GM12878 (cell line): ENCODE results near the gene PPP2R1A. TPM values are rescaled to one million over a fixed set of nuclear protein-coding genes. Genes with fewer than 3 reads are reported as not detected.

ENCODE experiments used
- ATAC-seq: fragments of 200-7000 bp; cut with Tn5 transposase; 3 replicates; pipeline ENCODE4 v1.9.1; 2020; ENCODE audit warnings: mild to moderate bottlenecking, moderate library complexity
- BruUV-seq: library from RNA; stranded (reverse); fragments of 400-500 nt; replicated peaks from 2 replicates; lab custom pipeline; 2021; lab: Mats Ljungman, UMichigan
- CTCF ChIA-PET: fragments of 300-600 bp; sonication (Branson Sonifier 250); formaldehyde crosslinking; extraction: SDS; loops from one replicate; lab custom pipeline; 2021; ENCODE audit warnings: inconsistent platforms; lab: Yijun Ruan, JAX
- POLR2A ChIA-PET: fragments of 350-600 bp; formaldehyde crosslinking; extraction: SDS; loops from one replicate; lab custom pipeline; 2021; ENCODE audit warnings: inconsistent platforms; lab: Charles Lee
- RAD21 ChIA-PET: fragments of 300-600 bp; sonication (Branson Sonifier 250); formaldehyde crosslinking; loops from one replicate; lab custom pipeline; 2023; ENCODE audit warnings: antibody characterized with exemption; ENCODE audit not compliant: unreplicated experiment; lab: Charles Lee
- SMC1A ChIA-PET: fragments of 300-600 bp; sonication (Branson Sonifier 250); formaldehyde crosslinking; loops from one replicate; lab custom pipeline; 2023; ENCODE audit not compliant: unreplicated experiment, uncharacterized antibody; lab: Charles Lee
- DNase-seq: peaks from one replicate; pipeline ENCODE4 v3.0.0-alpha.2; 2011; ENCODE audit warnings: low read depth, low spot score
- FAIRE-seq: peaks from 3 replicates; lab custom pipeline; 2011; peaks lifted over from hg19 to GRCh38; lab: Jason Lieb, UNC
- H2AFZ ChIP-seq: 2 replicates; pipeline ENCODE4 v1.6.0; 2011; ENCODE audit warnings: low read depth, low read length, control low read depth; ENCODE audit not compliant: control insufficient read depth
- H3K27ac ChIP-seq: 2 replicates; pipeline ENCODE4 v1.5.1; 2011; ENCODE audit warnings: control low read depth; ENCODE audit not compliant: control insufficient read depth, insufficient read depth
- H3K27me3 ChIP-seq, 2 experiments: replicated peaks in 1 of 2; 2 replicates each; pipeline versions ENCODE4 v1.6.0 to v1.6.1; 2011; ENCODE audit warnings: low read length in 1 of 2; ENCODE audit not compliant: control insufficient read depth in 2 of 2, insufficient read depth in 2 of 2
- H3K36me3 ChIP-seq, 2 experiments: 2 replicates each; pipeline ENCODE4 v1.5.1; 2011; ENCODE audit warnings: low read length in 1 of 2; ENCODE audit not compliant: control insufficient read depth in 2 of 2, insufficient read depth in 2 of 2
- H3K4me1 ChIP-seq: 2 replicates; pipeline ENCODE4 v1.6.1; 2011; ENCODE audit warnings: mild to moderate bottlenecking, low read length, moderate library complexity, mixed read lengths; ENCODE audit not compliant: control insufficient read depth, insufficient read depth
- H3K4me2 ChIP-seq: 2 replicates; pipeline ENCODE4 v1.6.0; 2011; ENCODE audit warnings: control low read depth; ENCODE audit not compliant: control insufficient read depth, insufficient read depth
- H3K4me3 ChIP-seq: fragments of 200-600 bp; sonication (generic); 2 replicates; pipeline ENCODE4 v1.5.1; 2016
- H3K79me2 ChIP-seq: 2 replicates; pipeline ENCODE4 v1.6.0; 2011; ENCODE audit warnings: low read length; ENCODE audit not compliant: control insufficient read depth, insufficient read depth
- H3K9ac ChIP-seq: 2 replicates; pipeline ENCODE4 v1.8.0; 2011; ENCODE audit warnings: low read length, control low read depth, mixed read lengths; ENCODE audit not compliant: control insufficient read depth, insufficient read depth
- H3K9me3 ChIP-seq: replicated peaks from 3 replicates; pipeline ENCODE4 v1.5.1; 2011; ENCODE audit warnings: mild to moderate bottlenecking, low read length; ENCODE audit not compliant: control insufficient read depth, insufficient read depth
- H4K20me1 ChIP-seq: 2 replicates; pipeline ENCODE4 v1.6.0; 2011; ENCODE audit not compliant: control insufficient read depth, insufficient read depth
- ASH2L ChIP-seq: fragments of 300-600, 200-600 bp; sonication (generic); IDR thresholded peaks from 2 replicates; pipeline ENCODE4 v1.6.1; 2017; ENCODE audit warnings: low read depth, mild to moderate bottlenecking, borderline replicate concordance
- ATF7 ChIP-seq: fragments of 450-650 bp; IDR thresholded peaks from 2 replicates; pipeline ENCODE4 v1.6.1; 2016; ENCODE audit warnings: low read depth, mild to moderate bottlenecking
- CREM ChIP-seq: IDR thresholded peaks from 2 replicates; pipeline ENCODE4 v1.6.1; 2014; ENCODE audit warnings: antibody characterized with exemption, low read depth
- FOXK2 ChIP-seq: fragments of 450-650 bp; IDR thresholded peaks from 2 replicates; pipeline ENCODE4 v1.6.1; 2017; ENCODE audit warnings: mild to moderate bottlenecking, moderate library complexity
- FOXM1 ChIP-seq: IDR thresholded peaks from 2 replicates; pipeline ENCODE4 v1.6.1; 2012; ENCODE audit warnings: low read depth, mild to moderate bottlenecking, inconsistent platforms, low read length, moderate library complexity
- HCFC1 ChIP-seq: fragments of 150-350 bp; IDR thresholded peaks from 2 replicates; pipeline ENCODE4 v1.6.1; 2014; ENCODE audit warnings: low read length
- KDM1A ChIP-seq: fragments of 200-600 bp; sonication (generic); IDR thresholded peaks from 2 replicates; pipeline ENCODE4 v1.6.1; 2016; ENCODE audit warnings: borderline replicate concordance
- NR2C1 ChIP-seq: fragments of 450-650 bp; IDR thresholded peaks from 2 replicates; pipeline ENCODE4 v1.6.1; 2017; ENCODE audit warnings: antibody characterized with exemption, mild to moderate bottlenecking, moderate library complexity
- PML ChIP-seq: IDR thresholded peaks from 2 replicates; pipeline ENCODE4 v1.6.1; 2012; ENCODE audit warnings: low read length, inconsistent platforms
- RBBP5 ChIP-seq: fragments of 200-600 bp; sonication (generic); conservative IDR thresholded peaks from 2 replicates; pipeline ENCODE4 v1.6.1; 2016
- SP1 ChIP-seq: IDR thresholded peaks from one replicate; pipeline ENCODE4 v1.6.1; 2011; ENCODE audit warnings: low read depth, low read length
- SUPT20H ChIP-seq: IDR thresholded peaks from 2 replicates; pipeline ENCODE4 v1.6.1; 2011; ENCODE audit warnings: low read depth, mild to moderate bottlenecking, low read length, moderate library complexity, borderline replicate concordance; ENCODE audit not compliant: control insufficient read depth
- SUZ12 ChIP-seq: fragments of 200-600 bp; sonication (generic); IDR thresholded peaks from one replicate; pipeline ENCODE4 v1.6.1; 2018; ENCODE audit warnings: antibody characterized with exemption, mild to moderate bottlenecking; ENCODE audit not compliant: unreplicated experiment
- ZNF384 ChIP-seq: IDR thresholded peaks from 2 replicates; pipeline ENCODE4 v1.6.1; 2012; ENCODE audit warnings: low read depth, mild to moderate bottlenecking, low read length, improper control_type of control experiment, borderline replicate concordance
- ZSCAN29 ChIP-seq: fragments of 450-650 bp; IDR thresholded peaks from 2 replicates; pipeline ENCODE4 v1.6.1; 2017; ENCODE audit warnings: mild to moderate bottlenecking, moderate library complexity
- WGBS: methylation state at CpG from one replicate; pipeline ENCODE4 v1.1.6; 2016; ENCODE audit warnings: low lambda C conversion rate; ENCODE audit not compliant: insufficient replicate concordance, insufficient coverage; ENCODE audit errors: missing lambda C conversion rate; 5-methylcytosine and 5-hydroxymethylcytosine counted together
- in situ Hi-C: fragments of 300-500 bp; cut with MboI; formaldehyde crosslinking; loops from 9 replicates; pipeline ENCODE4 v1.14.3; 2018; ENCODE audit warnings: mixed read lengths
- intact Hi-C: fragments of 100-400 bp; cut with micrococcal nuclease; formaldehyde crosslinking; loops from one replicate; pipeline ENCODE4 v1.14.2; 2022; ENCODE audit not compliant: unreplicated experiment
- polyA plus RNA-seq, 11 experiments: library from polyadenylated mRNA; depleted of rRNA in 4 of 11; unstranded in 6 of 11; stranded (reverse) in 5 of 11; fragments of >200 nt; fragmentation: Nextera tagmentation in 4 of 11; fragmentation: Illumina TruSeq in 1 of 11; extraction: Ambion mirVana in 4 of 11; extraction: Trizol in 1 of 11; gene quantifications; 1 replicate in 1 of 11; 2 replicates in 10 of 11; pipeline versions ENCODE4 v1.2.1 to v1.2.3, GENCODE V29; 2011 to 2016; ENCODE audit warnings: inconsistent platforms in 2 of 11, missing spikeins in 2 of 11, low read depth in 1 of 11
- total RNA-seq, 4 experiments: library from RNA; depleted of rRNA in 3 of 4; stranded (reverse); fragments of >200 nt in 3 of 4; fragmentation: Illumina TruSeq in 1 of 4; extraction: Trizol in 1 of 4; gene quantifications; 2 replicates each; pipeline versions ENCODE4 v1.2.1 to v1.2.3, GENCODE V29; 2013 to 2021
- TF ChIP-seq, protein P1 (sequence below): IDR thresholded peaks from 2 replicates; pipeline ENCODE4 v1.6.1; 2012; ENCODE audit warnings: mild to moderate bottlenecking, low read depth, low read length
- TF ChIP-seq, protein P2 (sequence below): IDR thresholded peaks from 2 replicates; pipeline ENCODE4 v1.6.1; 2012; ENCODE audit warnings: low read length, inconsistent platforms
- TF ChIP-seq, protein P3 (sequence below): fragments of 450-650 bp; IDR thresholded peaks from 2 replicates; pipeline ENCODE4 v1.6.1; 2014; ENCODE audit warnings: mild to moderate bottlenecking
- TF ChIP-seq, protein P4 (sequence below): fragments of 450-650 bp; IDR thresholded peaks from 2 replicates; pipeline ENCODE4 v1.6.1; 2017; ENCODE audit warnings: mild to moderate bottlenecking, low read depth, inconsistent platforms; ENCODE audit not compliant: poor library complexity, severe bottlenecking

Gene PPP2R1A
- total and polyA plus RNA-seq, 10 of the 15 experiments (the other 5 are each of a cell fraction or from before 2014, with no cell fraction given) = 16.0 to 359 (median 140) TPM

DNA sequence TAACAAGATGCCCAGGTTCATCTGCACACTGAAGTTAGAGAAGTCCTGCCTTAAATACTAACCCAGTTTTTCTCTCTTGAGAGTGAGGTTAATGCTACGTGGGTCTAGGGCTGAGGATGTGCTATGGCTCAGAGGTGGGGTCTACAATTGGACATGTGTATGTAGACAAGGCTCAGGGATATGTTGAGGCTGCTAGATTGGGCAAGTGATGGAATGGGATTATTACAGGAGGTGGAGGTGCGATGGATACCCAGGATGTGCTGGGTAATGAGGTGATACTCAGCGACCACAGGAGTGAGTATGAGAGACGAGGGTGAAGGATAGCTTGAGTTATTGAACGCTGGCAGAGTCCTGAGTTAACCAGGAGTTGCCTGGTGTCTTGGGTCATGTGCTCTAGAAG lies 38.1 kb downstream of the PPP2R1A start:
- WGBS = 96% methylated on average over 5 of the region's 5 CpGs
- DNase-seq (no peak), FAIRE-seq (no peak), ATAC-seq (no peak)
- no peaks in the 10 kb centered on the region for H3K79me2 ChIP-seq
- no TSS peak for BruUV-seq
- H3K4me3 ChIP-seq = no peak overlapping the region
- peaks cover 17 to 42% of the 10 kb centered on the region in 2 experiments for H3K36me3 ChIP-seq
- ChIA-PET POLR2A (no interaction called here), RAD21 (no interaction called here), SMC1A (no interaction called here), CTCF (interaction anchor here (1.3 kb wide), 1 partner anchor 10 kb away, joined by 5 read pairs; no protein-coding TSS in a partner anchor)
- H2AFZ ChIP-seq = no peak overlapping the region
- in situ Hi-C loops (no loop called here), intact Hi-C loops (no loop called here)
- no peak overlapping the region for H3K4me2 ChIP-seq
- no peaks in the 10 kb centered on the region for H3K4me1 ChIP-seq
- no peaks in the 10 kb centered on the region for H3K27me3 ChIP-seq
- H3K27ac ChIP-seq = no peak overlapping the region
- H4K20me1 ChIP-seq = no peaks in the 10 kb centered on the region
- no peaks in the 10 kb centered on the region for H3K9me3 ChIP-seq
- H3K9ac ChIP-seq = no peak overlapping the region
- TF ChIP-seq ZNF384 (no peak), ATF7 (no peak), NR2C1 (no peak), CREM (no peak), HCFC1 (no peak), SUZ12 (no peak), PML (no peak), SUPT20H (no peak), SP1 (no peak), ASH2L (no peak), RBBP5 (no peak), ZSCAN29 (no peak), FOXM1 (no peak), FOXK2 (no peak), KDM1A (no peak)
- TF ChIP-seq, protein P1, sequence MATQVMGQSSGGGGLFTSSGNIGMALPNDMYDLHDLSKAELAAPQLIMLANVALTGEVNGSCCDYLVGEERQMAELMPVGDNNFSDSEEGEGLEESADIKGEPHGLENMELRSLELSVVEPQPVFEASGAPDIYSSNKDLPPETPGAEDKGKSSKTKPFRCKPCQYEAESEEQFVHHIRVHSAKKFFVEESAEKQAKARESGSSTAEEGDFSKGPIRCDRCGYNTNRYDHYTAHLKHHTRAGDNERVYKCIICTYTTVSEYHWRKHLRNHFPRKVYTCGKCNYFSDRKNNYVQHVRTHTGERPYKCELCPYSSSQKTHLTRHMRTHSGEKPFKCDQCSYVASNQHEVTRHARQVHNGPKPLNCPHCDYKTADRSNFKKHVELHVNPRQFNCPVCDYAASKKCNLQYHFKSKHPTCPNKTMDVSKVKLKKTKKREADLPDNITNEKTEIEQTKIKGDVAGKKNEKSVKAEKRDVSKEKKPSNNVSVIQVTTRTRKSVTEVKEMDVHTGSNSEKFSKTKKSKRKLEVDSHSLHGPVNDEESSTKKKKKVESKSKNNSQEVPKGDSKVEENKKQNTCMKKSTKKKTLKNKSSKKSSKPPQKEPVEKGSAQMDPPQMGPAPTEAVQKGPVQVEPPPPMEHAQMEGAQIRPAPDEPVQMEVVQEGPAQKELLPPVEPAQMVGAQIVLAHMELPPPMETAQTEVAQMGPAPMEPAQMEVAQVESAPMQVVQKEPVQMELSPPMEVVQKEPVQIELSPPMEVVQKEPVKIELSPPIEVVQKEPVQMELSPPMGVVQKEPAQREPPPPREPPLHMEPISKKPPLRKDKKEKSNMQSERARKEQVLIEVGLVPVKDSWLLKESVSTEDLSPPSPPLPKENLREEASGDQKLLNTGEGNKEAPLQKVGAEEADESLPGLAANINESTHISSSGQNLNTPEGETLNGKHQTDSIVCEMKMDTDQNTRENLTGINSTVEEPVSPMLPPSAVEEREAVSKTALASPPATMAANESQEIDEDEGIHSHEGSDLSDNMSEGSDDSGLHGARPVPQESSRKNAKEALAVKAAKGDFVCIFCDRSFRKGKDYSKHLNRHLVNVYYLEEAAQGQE = no peak
- TF ChIP-seq, protein P2, sequence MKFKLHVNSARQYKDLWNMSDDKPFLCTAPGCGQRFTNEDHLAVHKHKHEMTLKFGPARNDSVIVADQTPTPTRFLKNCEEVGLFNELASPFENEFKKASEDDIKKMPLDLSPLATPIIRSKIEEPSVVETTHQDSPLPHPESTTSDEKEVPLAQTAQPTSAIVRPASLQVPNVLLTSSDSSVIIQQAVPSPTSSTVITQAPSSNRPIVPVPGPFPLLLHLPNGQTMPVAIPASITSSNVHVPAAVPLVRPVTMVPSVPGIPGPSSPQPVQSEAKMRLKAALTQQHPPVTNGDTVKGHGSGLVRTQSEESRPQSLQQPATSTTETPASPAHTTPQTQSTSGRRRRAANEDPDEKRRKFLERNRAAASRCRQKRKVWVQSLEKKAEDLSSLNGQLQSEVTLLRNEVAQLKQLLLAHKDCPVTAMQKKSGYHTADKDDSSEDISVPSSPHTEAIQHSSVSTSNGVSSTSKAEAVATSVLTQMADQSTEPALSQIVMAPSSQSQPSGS = no peak
- TF ChIP-seq, protein P3, sequence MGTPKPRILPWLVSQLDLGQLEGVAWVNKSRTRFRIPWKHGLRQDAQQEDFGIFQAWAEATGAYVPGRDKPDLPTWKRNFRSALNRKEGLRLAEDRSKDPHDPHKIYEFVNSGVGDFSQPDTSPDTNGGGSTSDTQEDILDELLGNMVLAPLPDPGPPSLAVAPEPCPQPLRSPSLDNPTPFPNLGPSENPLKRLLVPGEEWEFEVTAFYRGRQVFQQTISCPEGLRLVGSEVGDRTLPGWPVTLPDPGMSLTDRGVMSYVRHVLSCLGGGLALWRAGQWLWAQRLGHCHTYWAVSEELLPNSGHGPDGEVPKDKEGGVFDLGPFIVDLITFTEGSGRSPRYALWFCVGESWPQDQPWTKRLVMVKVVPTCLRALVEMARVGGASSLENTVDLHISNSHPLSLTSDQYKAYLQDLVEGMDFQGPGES = no peak
- TF ChIP-seq, protein P4, sequence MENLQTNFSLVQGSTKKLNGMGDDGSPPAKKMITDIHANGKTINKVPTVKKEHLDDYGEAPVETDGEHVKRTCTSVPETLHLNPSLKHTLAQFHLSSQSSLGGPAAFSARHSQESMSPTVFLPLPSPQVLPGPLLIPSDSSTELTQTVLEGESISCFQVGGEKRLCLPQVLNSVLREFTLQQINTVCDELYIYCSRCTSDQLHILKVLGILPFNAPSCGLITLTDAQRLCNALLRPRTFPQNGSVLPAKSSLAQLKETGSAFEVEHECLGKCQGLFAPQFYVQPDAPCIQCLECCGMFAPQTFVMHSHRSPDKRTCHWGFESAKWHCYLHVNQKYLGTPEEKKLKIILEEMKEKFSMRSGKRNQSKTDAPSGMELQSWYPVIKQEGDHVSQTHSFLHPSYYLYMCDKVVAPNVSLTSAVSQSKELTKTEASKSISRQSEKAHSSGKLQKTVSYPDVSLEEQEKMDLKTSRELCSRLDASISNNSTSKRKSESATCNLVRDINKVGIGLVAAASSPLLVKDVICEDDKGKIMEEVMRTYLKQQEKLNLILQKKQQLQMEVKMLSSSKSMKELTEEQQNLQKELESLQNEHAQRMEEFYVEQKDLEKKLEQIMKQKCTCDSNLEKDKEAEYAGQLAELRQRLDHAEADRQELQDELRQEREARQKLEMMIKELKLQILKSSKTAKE = no peak
